ENCODE data around the gene VIT.

Gene VIT

GRCh38 chr2:36798724-36799123 lies 102.2 kb downstream of the VIT start:
- intact Hi-C loops (cut with DNase I; ENCODE audit: low total_unique reads), result no loop called here
- peaks cover 0 to 9% (median 0%) of the 10 kb centered on the region in 3 donors for H3K36me3 ChIP-seq
- TF ChIP-seq CTCF (IDR thresholded peaks at IDR 0.05), result no peak
- H3K27me3 ChIP-seq, result peaks cover 0 to 6% of the 10 kb centered on the region in 2 donors
- H3K27ac ChIP-seq, result no peak overlapping the region
- H3K4me1 ChIP-seq, result no peaks in the 10 kb centered on the region
- DNase-seq, result no peak
- H3K9me3 ChIP-seq, result no peaks in the 10 kb centered on the region
- no peak overlapping the region for H3K4me3 ChIP-seq

- no peaks in the 10 kb centered on the region for H3K9me3 ChIP-seq
- no peak for TF ChIP-seq CTCF (IDR thresholded peaks at IDR 0.05)
- peaks cover 0 to 9% (median 0%) of the 10 kb centered on the region in 3 donors for H3K36me3 ChIP-seq
- H3K4me3 ChIP-seq, result no peak overlapping the region
- intact Hi-C loops (cut with DNase I; ENCODE audit: low total_unique reads), result no loop called here
- H3K4me1 ChIP-seq, result no peaks in the 10 kb centered on the region
- peaks cover 0 to 6% of the 10 kb centered on the region in 2 donors for H3K27me3 ChIP-seq
- H3K27ac ChIP-seq, result no peak overlapping the region
- DNase-seq, result no peak
Observed at GRCh38 chr2:36800381-36800780, 103.9 kb downstream of the VIT start.

- Histone ChIP-seq H3K27ac (no peak overlapping the region), H3K36me3 (peaks cover 0 to 9% (median 0%) of the 10 kb centered on the region in 3 donors), H3K4me1 (no peaks in the 10 kb centered on the region), H3K9me3 (no peaks in the 10 kb centered on the region), H3K27me3 (peaks cover 0 to 6% of the 10 kb centered on the region in 2 donors), H3K4me3 (no peak overlapping the region)
- no peak for TF ChIP-seq CTCF (IDR thresholded peaks at IDR 0.05)
- no peak for DNase-seq
- intact Hi-C loops (cut with DNase I; ENCODE audit: low total_unique reads), result no loop called here
Observed at GRCh38 chr2:36801088-36801487, 104.6 kb downstream of the VIT start.

GRCh38 chr2:36802952-36803351 lies 106.4 kb downstream of the VIT start:
- H3K27ac ChIP-seq, result no peak overlapping the region
- H3K4me1 ChIP-seq, result no peaks in the 10 kb centered on the region
- intact Hi-C loops (cut with DNase I; ENCODE audit: low total_unique reads), result no loop called here
- H3K4me3 ChIP-seq, result no peak overlapping the region
- no peak for DNase-seq
- peaks cover 0 to 9% (median 0%) of the 10 kb centered on the region in 3 donors for H3K36me3 ChIP-seq
- H3K9me3 ChIP-seq, result no peaks in the 10 kb centered on the region
- TF ChIP-seq CTCF (IDR thresholded peaks at IDR 0.05), result no peak
- H3K27me3 ChIP-seq, result peaks cover 0 to 6% of the 10 kb centered on the region in 2 donors

- no peaks in the 10 kb centered on the region for H3K4me1 ChIP-seq
- intact Hi-C loops (cut with DNase I; ENCODE audit: low total_unique reads), result no loop called here
- DNase-seq, result no peak
- H3K27ac ChIP-seq, result no peak overlapping the region
- no peaks in the 10 kb centered on the region for H3K9me3 ChIP-seq
- no peak overlapping the region for H3K4me3 ChIP-seq
- H3K36me3 ChIP-seq, result peaks cover 0 to 9% (median 0%) of the 10 kb centered on the region in 3 donors
- H3K27me3 ChIP-seq, result no peaks in the 10 kb centered on the region
- no peak for TF ChIP-seq CTCF (IDR thresholded peaks at IDR 0.05)
Observed at GRCh38 chr2:36805635-36806224, 109.2 kb downstream of the VIT start.
